Panc1 (cell line): ENCODE results near the gene DSCAML1.

Experiments
- CTCF ChIP-seq: fragments of 450-650 bp; IDR thresholded peaks from 2 replicates; pipeline ENCODE4 v1.5.1; 2017; ENCODE audit warnings: mild to moderate bottlenecking
- POLR2AphosphoS5 ChIP-seq: IDR thresholded peaks from 2 replicates; pipeline ENCODE4 v1.6.1; 2012; ENCODE audit warnings: mild to moderate bottlenecking, low read depth, low read length, moderate library complexity

- TF ChIP-seq CTCF (no peak), POLR2AphosphoS5 (no peak)
Measured at GRCh38 chr11:117790279-117790678, 6.7 kb downstream of the DSCAML1 start.
